H1 (cell line): ENCODE data around the gene PTP4A1. TPM values are rescaled to one million over a fixed set of nuclear protein-coding genes. Genes with fewer than 3 reads are reported as not detected.

ENCODE experiments used
- CTCF ChIA-PET: fragments of 300-600 bp; sonication (Branson Sonifier 250); formaldehyde crosslinking; loops from one replicate; lab custom pipeline; 2021; ENCODE audit not compliant: partially characterized antibody; lab: Charles Lee
- POLR2A ChIA-PET: fragments of 300-600 bp; sonication (Branson Sonifier 250); formaldehyde crosslinking; loops from one replicate; lab custom pipeline; 2021; ENCODE audit warnings: inconsistent platforms; ENCODE audit not compliant: partially characterized antibody; lab: Charles Lee
- DNase-seq, 2 experiments: peaks; one replicate each; pipeline versions ENCODE4 v3.0.0 to v3.0.0-alpha.2; 2010 to 2022; ENCODE audit warnings: low spot score in 2 of 2, low read depth in 1 of 2, mixed read lengths in 1 of 2
- FAIRE-seq: peaks from 2 replicates; lab custom pipeline; 2011; peaks lifted over from hg19 to GRCh38; lab: Jason Lieb, UNC
- H2AFZ ChIP-seq: 2 replicates; pipeline ENCODE4 v1.8.1; 2012; ENCODE audit warnings: low read length, inconsistent platforms
- H2AK5ac ChIP-seq: 2 replicates; pipeline ENCODE4 v1.6.1; 2013; ENCODE audit warnings: low read depth, low read length
- H2BK120ac ChIP-seq: replicated peaks from 2 replicates; pipeline ENCODE3; 2013; ENCODE audit warnings: low read depth, low read length, inconsistent platforms
- H2BK12ac ChIP-seq: 2 replicates; pipeline ENCODE4 v1.6.1; 2013; ENCODE audit warnings: low read depth, low read length
- H2BK15ac ChIP-seq: 2 replicates; pipeline ENCODE4 v1.6.1; 2013; ENCODE audit warnings: low read length
- H2BK20ac ChIP-seq: 2 replicates; pipeline ENCODE4 v1.6.1; 2013; ENCODE audit warnings: low read length
- H2BK5ac ChIP-seq: 2 replicates; pipeline ENCODE4 v1.6.1; 2013; ENCODE audit warnings: low read depth, low read length
- H3K14ac ChIP-seq: 2 replicates; pipeline ENCODE4 v1.6.1; 2013; ENCODE audit warnings: inconsistent platforms; ENCODE audit not compliant: insufficient read length
- H3K18ac ChIP-seq: 2 replicates; pipeline ENCODE4 v1.6.1; 2013; ENCODE audit warnings: low read length; ENCODE audit errors: extremely low read depth
- H3K23ac ChIP-seq: 2 replicates; pipeline ENCODE4 v1.6.1; 2013; ENCODE audit warnings: inconsistent platforms; ENCODE audit not compliant: insufficient read length
- H3K23me2 ChIP-seq: 2 replicates; pipeline ENCODE4 v1.6.1; 2013; ENCODE audit warnings: low read depth, low read length
- H3K27ac ChIP-seq: 2 replicates; pipeline ENCODE4 v1.6.1; 2011; ENCODE audit warnings: low read depth, low read length, inconsistent platforms
- H3K27me3 ChIP-seq, 4 experiments: replicated peaks in 1 of 4; 1 replicate in 1 of 4; 2 replicates in 3 of 4; pipeline versions ENCODE4 v1.6.1 to v1.8.1; 2011 to 2013; ENCODE audit warnings: low read length in 3 of 4, mild to moderate bottlenecking in 3 of 4, inconsistent platforms in 2 of 4, mixed read lengths in 2 of 4, moderate library complexity in 1 of 4; ENCODE audit not compliant: control insufficient read depth in 3 of 4, insufficient read depth in 3 of 4; ENCODE audit errors: extremely low read depth in 1 of 4
- H3K36me3 ChIP-seq, 4 experiments: 2 replicates each; pipeline versions ENCODE4 v1.6.1 to v1.8.1; 2011 to 2013; ENCODE audit warnings: mild to moderate bottlenecking in 4 of 4, low read length in 3 of 4, moderate library complexity in 2 of 4, control low read depth in 1 of 4, inconsistent platforms in 1 of 4; ENCODE audit not compliant: insufficient read depth in 4 of 4, control insufficient read depth in 2 of 4
- H3K4ac ChIP-seq: replicated peaks from 2 replicates; pipeline ENCODE3; 2013; ENCODE audit warnings: low read length, low read depth, mixed read lengths, inconsistent platforms; ENCODE audit not compliant: insufficient read length
- H3K4me1 ChIP-seq, 4 experiments: replicated peaks in 1 of 4; 1 replicate in 1 of 4; 2 replicates in 3 of 4; pipeline versions ENCODE4 v1.6.1 to v1.8.1; 2011 to 2013; ENCODE audit warnings: low read length in 3 of 4, inconsistent platforms in 2 of 4, mixed read lengths in 1 of 4; ENCODE audit not compliant: insufficient read depth in 4 of 4, control insufficient read depth in 3 of 4
- H3K4me2 ChIP-seq, 2 experiments: 2 replicates each; pipeline versions ENCODE4 v1.6.1 to v1.8.1; 2011 to 2013; ENCODE audit warnings: low read depth in 2 of 2, low read length in 2 of 2, control low read depth in 1 of 2, inconsistent platforms in 1 of 2, mild to moderate bottlenecking in 1 of 2; ENCODE audit not compliant: insufficient read depth in 1 of 2
- H3K4me3 ChIP-seq, 4 experiments: fragments of 200-600, 300-600 bp in 1 of 4; sonication (generic), shearing (Covaris generic), sonication (Bioruptor Twin) in 1 of 4; 2 replicates each; pipeline versions ENCODE4 v1.5.1 to v1.8.1; 2011 to 2016; ENCODE audit warnings: low read length in 4 of 4, low read depth in 3 of 4, control low read depth in 2 of 4, inconsistent platforms in 2 of 4, mild to moderate bottlenecking in 2 of 4, mixed read lengths in 1 of 4, moderate library complexity in 1 of 4; ENCODE audit not compliant: insufficient read depth in 2 of 4; ENCODE audit errors: extremely low read depth in 1 of 4
- H3K56ac ChIP-seq: replicated peaks from 2 replicates; pipeline ENCODE3; 2013; ENCODE audit warnings: low read depth, mild to moderate bottlenecking, mixed read lengths, low read length, inconsistent platforms; ENCODE audit not compliant: insufficient read length
- H3K79me1 ChIP-seq: 2 replicates; pipeline ENCODE4 v1.6.1; 2013; ENCODE audit warnings: low read depth, low read length, control low read depth
- H3K79me2 ChIP-seq, 2 experiments: 2 replicates each; pipeline versions ENCODE4 v1.6.1 to v1.8.1; 2012 to 2013; ENCODE audit warnings: low read length in 2 of 2, mild to moderate bottlenecking in 2 of 2, inconsistent platforms in 1 of 2; ENCODE audit not compliant: insufficient read depth in 2 of 2, control insufficient read depth in 1 of 2
- H3K9ac ChIP-seq, 4 experiments: replicated peaks in 1 of 4; 1 replicate in 1 of 4; 2 replicates in 3 of 4; pipeline versions ENCODE4 v1.6.1 to v1.8.1; 2011 to 2013; ENCODE audit warnings: low read depth in 3 of 4, low read length in 3 of 4, control low read depth in 2 of 4, mild to moderate bottlenecking in 2 of 4, moderate library complexity in 2 of 4, inconsistent platforms in 1 of 4; ENCODE audit errors: extremely low read depth in 1 of 4
- H3K9me3 ChIP-seq, 2 experiments: 2 replicates each; pipeline versions ENCODE4 v1.6.1 to v1.8.1; 2012 to 2013; ENCODE audit warnings: mild to moderate bottlenecking in 2 of 2, moderate library complexity in 2 of 2, control low read depth in 1 of 2, inconsistent platforms in 1 of 2, low read depth in 1 of 2, low read length in 1 of 2, mixed read lengths in 1 of 2; ENCODE audit not compliant: insufficient read depth in 2 of 2
- H4K20me1 ChIP-seq, 2 experiments: replicated peaks in 1 of 2; 2 replicates each; pipeline versions ENCODE3 to v1.8.1; 2011 to 2013; ENCODE audit warnings: inconsistent platforms in 2 of 2, low read length in 2 of 2, mild to moderate bottlenecking in 1 of 2; ENCODE audit not compliant: insufficient read depth in 2 of 2, control insufficient read depth in 1 of 2
- H4K5ac ChIP-seq: 2 replicates; pipeline ENCODE4 v1.6.1; 2013; ENCODE audit warnings: low read length, low read depth, mixed read lengths, inconsistent platforms; ENCODE audit not compliant: insufficient read length
- H4K8ac ChIP-seq: 2 replicates; pipeline ENCODE4 v1.8.0; 2013; ENCODE audit warnings: mild to moderate bottlenecking, moderate library complexity, low read length, inconsistent platforms; ENCODE audit not compliant: insufficient read depth; ENCODE audit errors: extremely low read depth
- H4K91ac ChIP-seq: replicated peaks from 2 replicates; pipeline ENCODE3; 2013; ENCODE audit warnings: low read length, mixed read lengths, inconsistent platforms; ENCODE audit not compliant: insufficient read length
- BRCA1 ChIP-seq: IDR thresholded peaks from 2 replicates; pipeline ENCODE4 v1.6.1; 2012; ENCODE audit warnings: low read depth, low read length, improper control_type of control experiment
- EGR1 ChIP-seq: IDR thresholded peaks from 2 replicates; pipeline ENCODE4 v1.6.1; 2011; ENCODE audit warnings: low read depth, low read length, borderline replicate concordance
- GABPA ChIP-seq: IDR thresholded peaks from 2 replicates; pipeline ENCODE4 v1.6.1; 2011; ENCODE audit warnings: mild to moderate bottlenecking, low read length, moderate library complexity, borderline replicate concordance; ENCODE audit not compliant: insufficient read depth
- RXRA ChIP-seq: IDR thresholded peaks from 2 replicates; pipeline ENCODE4 v1.6.1; 2011; ENCODE audit warnings: low read depth, mild to moderate bottlenecking, low read length, moderate library complexity; ENCODE audit not compliant: insufficient read depth
- TAF1 ChIP-seq: IDR thresholded peaks from 2 replicates; pipeline ENCODE4 v1.6.1; 2011; ENCODE audit warnings: mild to moderate bottlenecking, low read depth, low read length
- TBP ChIP-seq: IDR thresholded peaks from 2 replicates; pipeline ENCODE4 v1.6.1; 2011; ENCODE audit warnings: low read depth, low read length, improper control_type of control experiment
- TCF12 ChIP-seq: IDR thresholded peaks from 2 replicates; pipeline ENCODE4 v1.6.1; 2011; ENCODE audit warnings: low read depth, mild to moderate bottlenecking, low read length
- WGBS, 2 experiments: shearing (Covaris generic) in 1 of 2; methylation state at CpG; one replicate each; pipeline versions ENCODE4 v1.1.6 to v1.1.7; 2013 to 2015; ENCODE audit warnings: low lambda C conversion rate in 2 of 2, mixed read lengths in 2 of 2, inconsistent platforms in 1 of 2, low coverage in 1 of 2, missing lambda C conversion rate in 1 of 2; ENCODE audit not compliant: insufficient replicate concordance in 2 of 2, insufficient coverage in 1 of 2, insufficient read length in 1 of 2; ENCODE audit errors: extremely low coverage in 1 of 2, missing lambda C conversion rate in 1 of 2; 5-methylcytosine and 5-hydroxymethylcytosine counted together
- polyA plus RNA-seq, 7 experiments: library from polyadenylated mRNA; depleted of rRNA in 3 of 7; stranded (reverse) in 5 of 7; unstranded in 2 of 7; fragments of >200 nt in 5 of 7; fragments of 200-250 nt in 2 of 7; gene quantifications; 1 replicate in 5 of 7; 2 replicates in 1 of 7; 4 replicates in 1 of 7; pipeline versions ENCODE4 v1.2.1 to v1.2.3, GENCODE V29; 2011 to 2013; ENCODE audit warnings: missing spikeins in 2 of 7, mixed read lengths in 2 of 7
- total RNA-seq: library from RNA; stranded (reverse); fragmentation: NEBNext Ultra II Directional; extraction: Animal tissue kit (Norgen Biotek cat#: 25700); gene quantifications from 2 replicates; pipeline ENCODE4 v1.2.1, GENCODE V29; 2021
- TF ChIP-seq, protein P1 (sequence below), 3 experiments: IDR thresholded peaks; 1 replicate in 2 of 3; 2 replicates in 1 of 3; pipeline versions ENCODE4 v1.5.1 to v1.6.1; 2011; ENCODE audit warnings: low read length in 3 of 3, mild to moderate bottlenecking in 3 of 3, inconsistent platforms in 2 of 3, low read depth in 1 of 3, moderate library complexity in 1 of 3; ENCODE audit not compliant: insufficient read depth in 1 of 3; ENCODE audit errors: control extremely low read depth in 1 of 3

PTP4A1 gene
- total and polyA plus RNA-seq, 2 of the 8 experiments (the other 6 are each of a cell fraction or from before 2014, with no cell fraction given), result 21.1 to 76.3 TPM

DNA sequence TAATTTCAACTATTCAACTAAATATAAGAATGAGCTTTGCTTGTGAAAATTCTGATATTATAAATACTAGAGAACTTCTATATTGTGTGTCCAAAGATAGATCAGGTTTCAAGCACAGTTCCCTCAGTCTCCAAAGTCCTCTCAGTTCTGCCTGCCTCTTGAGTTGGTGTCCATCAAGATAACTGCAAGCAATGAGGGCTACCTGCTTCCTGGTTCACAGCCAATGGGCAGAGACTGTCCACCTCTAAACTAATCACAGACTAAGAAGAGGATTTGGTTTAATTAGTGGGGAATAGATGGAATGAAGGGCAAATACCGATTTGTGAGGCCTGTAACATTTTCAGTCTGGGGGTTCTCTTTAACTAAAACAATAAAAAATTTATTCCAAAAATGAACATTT lies 41.3 kb upstream of the PTP4A1 start:
- H3K79me1 ChIP-seq, result no peaks in the 10 kb centered on the region
- no peaks in the 10 kb centered on the region for H3K9me3 ChIP-seq
- H3K79me2 ChIP-seq, result no peaks in the 10 kb centered on the region
- no peaks in the 10 kb centered on the region for H3K4me1 ChIP-seq
- H2BK12ac ChIP-seq, result no peak overlapping the region
- CTCF ChIA-PET, result no interaction called here
- H3K4me3 ChIP-seq, result no peak overlapping the region
- DNase-seq (no peak), FAIRE-seq (no peak)
- H2BK20ac ChIP-seq, result no peak overlapping the region
- no peaks in the 10 kb centered on the region for H4K20me1 ChIP-seq
- H2BK15ac ChIP-seq, result no peak overlapping the region
- no peak overlapping the region for H3K4ac ChIP-seq
- no peak overlapping the region for H4K8ac ChIP-seq
- H2BK120ac ChIP-seq, result no peak overlapping the region
- no peaks in the 10 kb centered on the region for H3K36me3 ChIP-seq
- no peak overlapping the region for H2AFZ ChIP-seq
- H4K5ac ChIP-seq, result no peak overlapping the region
- H3K23me2 ChIP-seq, result no peaks in the 10 kb centered on the region
- no peak overlapping the region for H2AK5ac ChIP-seq
- no peak overlapping the region for H3K18ac ChIP-seq
- H3K27ac ChIP-seq, result no peak overlapping the region
- no peak overlapping the region for H3K56ac ChIP-seq
- no peak overlapping the region for H2BK5ac ChIP-seq
- H3K23ac ChIP-seq, result no peak overlapping the region
- H3K27me3 ChIP-seq, result no peaks in the 10 kb centered on the region
- no peak overlapping the region for H4K91ac ChIP-seq
- 85% methylated on average over 1 of the region's 1 CpG; no CpG with 5 or more reads in 1 of the 2 experiments for WGBS, 2 experiments
- H3K14ac ChIP-seq, result no peak overlapping the region
- POLR2A ChIA-PET, result no interaction called here
- H3K9ac ChIP-seq, result no peak overlapping the region
- H3K4me2 ChIP-seq, result no peak overlapping the region
- TF ChIP-seq TAF1 (no peak), RXRA (no peak), EGR1 (no peak), TBP (no peak), GABPA (no peak), BRCA1 (no peak), TCF12 (no peak)
- TF ChIP-seq, protein P1, sequence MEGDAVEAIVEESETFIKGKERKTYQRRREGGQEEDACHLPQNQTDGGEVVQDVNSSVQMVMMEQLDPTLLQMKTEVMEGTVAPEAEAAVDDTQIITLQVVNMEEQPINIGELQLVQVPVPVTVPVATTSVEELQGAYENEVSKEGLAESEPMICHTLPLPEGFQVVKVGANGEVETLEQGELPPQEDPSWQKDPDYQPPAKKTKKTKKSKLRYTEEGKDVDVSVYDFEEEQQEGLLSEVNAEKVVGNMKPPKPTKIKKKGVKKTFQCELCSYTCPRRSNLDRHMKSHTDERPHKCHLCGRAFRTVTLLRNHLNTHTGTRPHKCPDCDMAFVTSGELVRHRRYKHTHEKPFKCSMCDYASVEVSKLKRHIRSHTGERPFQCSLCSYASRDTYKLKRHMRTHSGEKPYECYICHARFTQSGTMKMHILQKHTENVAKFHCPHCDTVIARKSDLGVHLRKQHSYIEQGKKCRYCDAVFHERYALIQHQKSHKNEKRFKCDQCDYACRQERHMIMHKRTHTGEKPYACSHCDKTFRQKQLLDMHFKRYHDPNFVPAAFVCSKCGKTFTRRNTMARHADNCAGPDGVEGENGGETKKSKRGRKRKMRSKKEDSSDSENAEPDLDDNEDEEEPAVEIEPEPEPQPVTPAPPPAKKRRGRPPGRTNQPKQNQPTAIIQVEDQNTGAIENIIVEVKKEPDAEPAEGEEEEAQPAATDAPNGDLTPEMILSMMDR (IDR thresholded peaks at IDR 0.05; ENCODE audit: control extremely low read depth in 1 of 3, insufficient read depth in 1 of 3, low read depth in 1 of 3, low read length in 3 of 3), result no peak
